Measurements from ENCODE around the gene S100A12. TPM values are rescaled to one million over a fixed set of nuclear protein-coding genes. Genes with fewer than 3 reads are reported as not detected.

Gene S100A12
- total RNA-seq, 1 experiment from 2014 or later: not detected

DNA sequence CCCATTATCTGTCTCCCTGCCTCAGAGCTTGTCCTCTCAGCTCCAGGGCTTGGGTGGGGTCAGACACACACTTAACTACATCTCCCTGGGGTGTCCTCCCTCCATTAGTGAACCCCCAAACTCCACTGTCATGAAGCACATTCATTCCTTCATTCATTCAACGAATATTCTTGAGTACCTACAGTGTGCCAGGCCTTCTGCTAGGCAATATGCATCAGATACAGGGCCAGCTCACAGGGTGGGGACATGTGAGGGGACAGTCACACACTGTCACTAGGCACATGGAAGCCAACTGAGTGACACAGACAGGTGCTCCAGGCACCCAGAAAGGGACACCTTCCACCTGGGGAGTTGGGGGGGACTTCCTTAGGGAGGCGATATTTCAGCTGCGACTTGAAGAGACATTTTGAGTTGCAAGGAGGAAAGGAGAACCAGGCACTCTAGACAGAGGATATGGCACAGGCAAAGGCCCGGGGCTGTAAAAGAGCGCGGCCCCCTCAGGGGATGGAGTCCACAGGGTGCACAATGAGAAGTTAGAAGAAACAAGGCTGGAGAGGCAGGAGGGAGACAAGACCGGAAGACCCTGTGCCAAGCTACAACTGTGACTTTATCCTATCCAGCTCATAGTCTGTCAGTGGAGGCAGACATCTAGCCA, 24.1 kb upstream of the S100A12 start:
- no peak for DNase-seq (ENCODE audit: low read depth)
- in situ Hi-C loops (cut with HindIII; ENCODE audit: low pct_unique_long_range_greater_than_20kb, low sequenced_read_pairs): no loop called here

DNA sequence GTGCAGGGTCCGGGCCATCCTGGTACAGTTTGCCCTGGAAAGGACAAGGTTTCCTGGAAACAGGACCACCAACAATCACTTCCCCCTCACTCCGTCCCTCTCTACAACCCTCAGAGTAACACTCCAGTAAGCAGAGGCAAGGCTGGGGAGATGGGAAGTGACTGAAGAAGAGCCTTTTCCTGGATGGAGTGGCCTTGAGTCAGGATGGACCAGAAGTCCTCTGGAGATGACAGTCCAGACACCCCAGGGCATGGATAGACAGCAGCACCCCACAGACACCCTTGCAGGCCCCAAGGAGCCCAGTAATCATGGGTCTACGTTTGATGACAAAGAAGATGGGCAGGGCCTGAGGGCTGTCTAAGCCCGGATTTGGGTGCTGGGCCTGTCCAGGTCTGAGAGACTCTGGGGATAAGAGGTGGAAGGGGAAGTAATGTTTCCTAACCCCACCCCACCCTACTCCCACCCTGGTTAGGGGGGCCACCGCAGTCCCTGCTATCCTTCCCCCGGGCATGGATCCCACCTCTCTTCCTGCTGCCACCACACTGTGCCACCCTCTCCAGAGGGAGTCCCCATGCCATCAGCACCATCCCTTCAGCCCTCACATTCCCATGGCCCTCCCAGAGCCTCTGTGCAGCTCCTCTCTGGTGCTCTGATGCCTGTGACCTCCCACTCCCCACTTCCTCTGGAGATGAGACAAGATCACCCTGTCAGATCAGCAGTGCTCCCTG, 22.7 kb upstream of the S100A12 start:
- no peak for DNase-seq (ENCODE audit: low read depth)
- in situ Hi-C loops (cut with HindIII; ENCODE audit: low pct_unique_long_range_greater_than_20kb, low sequenced_read_pairs): no loop called here

DNA sequence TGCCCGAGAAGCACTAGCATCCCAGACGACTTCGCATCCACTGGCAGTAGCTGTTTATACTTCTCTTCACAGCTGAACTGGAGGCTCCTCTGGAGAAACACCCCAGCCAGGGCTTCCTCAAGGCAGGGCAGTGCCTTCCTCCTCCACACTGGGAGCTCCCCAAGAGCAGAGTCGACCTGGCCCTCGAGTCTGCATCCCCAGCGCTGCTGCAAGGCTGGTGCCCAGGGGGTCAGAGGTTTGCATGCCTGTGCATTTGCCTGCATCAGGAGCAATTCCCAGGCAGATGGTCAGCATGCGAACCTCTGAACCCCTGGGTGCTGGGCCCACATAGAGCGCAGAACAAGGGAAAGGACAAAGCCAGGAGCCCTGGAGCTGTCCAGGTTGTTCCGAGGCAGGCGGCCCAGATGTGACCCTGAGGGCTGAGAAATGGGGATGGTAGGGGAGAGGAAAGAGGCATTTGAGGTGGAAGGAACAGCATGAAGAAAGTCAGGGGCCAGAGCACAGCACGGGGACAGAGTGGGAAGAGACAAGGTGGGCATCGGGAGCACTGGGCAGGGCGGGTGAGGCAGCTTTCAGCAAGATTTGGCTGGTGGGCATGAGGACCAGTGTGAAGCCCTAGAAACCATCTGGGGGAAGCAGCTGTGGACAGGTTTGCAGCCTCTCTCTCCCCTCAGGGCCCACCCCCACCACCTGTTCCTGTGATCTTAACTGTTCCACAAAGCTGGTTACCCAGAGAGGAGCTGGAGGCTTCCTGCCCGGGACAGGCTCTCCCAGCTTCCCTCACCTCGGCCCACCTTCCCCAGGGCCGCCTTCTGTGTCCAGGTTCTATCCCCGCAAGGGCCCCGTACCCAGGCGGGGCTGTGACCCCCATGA, 21.9 kb upstream of the S100A12 start:
- in situ Hi-C loops (cut with HindIII; ENCODE audit: low pct_unique_long_range_greater_than_20kb, low sequenced_read_pairs): no loop called here
- DNase-seq (ENCODE audit: low read depth): no peak

DNA sequence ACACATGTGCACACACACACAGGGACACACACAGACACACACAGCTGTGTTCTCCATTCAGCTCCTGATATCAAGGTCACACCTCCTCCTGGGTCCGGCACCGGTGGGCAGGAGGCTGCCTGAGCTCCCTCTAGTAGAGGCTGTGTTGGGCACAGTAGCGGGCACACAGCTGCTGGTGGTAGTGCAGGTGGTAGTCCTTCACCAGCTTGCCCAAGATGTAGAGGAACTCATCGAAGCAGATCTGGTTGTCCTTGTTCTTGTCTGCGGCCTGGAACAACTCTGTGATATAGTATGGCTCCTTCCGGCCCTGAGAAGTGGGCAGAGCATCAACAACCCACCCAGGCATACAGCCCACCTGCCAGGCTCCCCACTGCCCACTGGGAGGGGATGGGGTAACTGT, 21.0 kb upstream of the S100A12 start:
- in situ Hi-C loops (cut with HindIII; ENCODE audit: low pct_unique_long_range_greater_than_20kb, low sequenced_read_pairs): no loop called here
- no peak for DNase-seq (ENCODE audit: low read depth)

DNA sequence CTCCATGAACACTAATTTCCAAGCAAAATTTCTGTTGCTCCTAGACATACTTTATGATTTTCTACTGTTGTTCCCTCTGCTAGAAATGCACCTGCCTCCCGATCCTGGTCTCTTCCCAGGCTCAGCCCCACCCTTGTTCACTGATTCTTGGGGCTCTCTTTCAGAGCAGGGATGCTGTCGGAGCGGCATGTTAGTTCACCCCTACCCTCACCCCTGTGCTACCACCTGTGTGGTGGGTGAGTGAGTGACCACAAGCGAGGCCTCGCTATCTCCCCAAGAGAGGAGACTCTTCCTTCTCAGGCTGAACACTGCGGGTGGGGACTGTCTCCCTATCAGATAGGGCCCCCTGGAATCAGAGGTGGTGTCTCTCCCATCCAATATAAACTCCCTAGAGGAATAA, 20.4 kb upstream of the S100A12 start:
- in situ Hi-C loops (cut with HindIII; ENCODE audit: low pct_unique_long_range_greater_than_20kb, low sequenced_read_pairs): no loop called here
- DNase-seq (ENCODE audit: low read depth): no peak

DNA sequence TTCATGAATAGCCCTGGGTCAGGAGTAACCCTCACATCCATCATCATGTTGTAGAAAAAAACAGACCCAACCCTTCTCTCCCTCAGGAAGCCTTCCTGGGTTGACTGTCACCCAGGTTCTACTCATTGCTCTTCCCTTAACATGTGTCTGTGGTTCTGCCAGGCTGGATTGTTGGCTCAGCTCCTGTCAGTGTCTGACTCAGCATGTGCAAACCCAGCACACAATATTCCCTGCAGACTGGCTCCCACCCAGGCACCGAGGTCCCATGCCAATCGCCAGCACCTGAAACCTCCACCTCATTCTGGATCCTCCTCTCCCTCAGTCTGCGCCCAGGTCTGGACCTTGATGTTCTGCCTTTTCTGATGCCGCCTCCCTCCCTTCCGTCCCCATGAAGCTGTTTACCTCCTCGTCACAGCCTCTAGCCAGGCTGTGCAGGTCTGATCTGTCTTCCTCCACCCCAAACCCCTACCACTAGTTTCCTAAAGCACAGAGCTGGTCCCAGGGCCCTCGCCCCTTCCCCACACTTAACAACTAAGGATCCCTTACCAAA, 19.8 kb upstream of the S100A12 start:
- no peak for DNase-seq (ENCODE audit: low read depth)
- in situ Hi-C loops (cut with HindIII; ENCODE audit: low pct_unique_long_range_greater_than_20kb, low sequenced_read_pairs): no loop called here

DNA sequence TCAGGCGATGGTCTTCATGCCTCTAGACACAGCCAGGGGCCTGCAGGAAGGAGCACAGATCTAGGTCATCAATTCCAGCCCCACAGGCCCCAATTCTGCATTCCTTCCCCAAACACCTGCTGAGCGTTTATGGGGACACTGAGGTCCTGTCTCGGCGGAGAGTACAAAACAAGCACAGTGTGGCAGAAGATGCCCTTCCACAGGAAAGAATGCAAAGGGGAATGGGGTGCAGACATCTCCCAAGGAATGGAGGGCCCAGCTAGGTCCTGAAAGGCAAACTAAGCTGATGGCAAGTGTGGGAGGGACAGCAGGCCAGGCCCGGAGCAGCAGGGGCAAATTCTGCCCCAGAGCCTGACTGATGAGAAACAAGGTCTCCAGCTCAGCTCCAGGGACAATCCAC, 19.0 kb upstream of the S100A12 start:
- DNase-seq (ENCODE audit: low read depth): no peak
- in situ Hi-C loops (cut with HindIII; ENCODE audit: low pct_unique_long_range_greater_than_20kb, low sequenced_read_pairs): no loop called here

DNA sequence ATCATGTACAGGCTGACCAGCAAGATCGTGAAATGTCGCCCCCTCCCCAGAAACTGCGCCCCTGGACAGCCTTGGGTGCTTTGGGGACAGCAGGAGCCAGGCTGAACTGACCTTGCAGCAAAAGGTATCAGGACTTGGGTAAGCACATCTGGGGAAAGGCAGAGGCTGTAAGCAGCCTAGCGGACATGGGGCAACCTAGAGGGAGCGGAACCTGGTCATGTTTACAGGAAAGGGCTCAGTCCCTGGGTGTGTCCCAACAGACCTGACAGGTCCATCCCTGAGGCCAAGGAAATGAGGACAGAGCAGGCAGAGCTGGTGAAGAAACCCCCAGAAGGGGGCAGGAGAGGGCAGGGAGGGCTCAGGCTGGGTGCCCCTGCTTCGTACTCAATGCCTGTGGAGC, 18.5 kb upstream of the S100A12 start:
- DNase-seq (ENCODE audit: low read depth): no peak
- in situ Hi-C loops (cut with HindIII; ENCODE audit: low pct_unique_long_range_greater_than_20kb, low sequenced_read_pairs): no loop called here

DNA sequence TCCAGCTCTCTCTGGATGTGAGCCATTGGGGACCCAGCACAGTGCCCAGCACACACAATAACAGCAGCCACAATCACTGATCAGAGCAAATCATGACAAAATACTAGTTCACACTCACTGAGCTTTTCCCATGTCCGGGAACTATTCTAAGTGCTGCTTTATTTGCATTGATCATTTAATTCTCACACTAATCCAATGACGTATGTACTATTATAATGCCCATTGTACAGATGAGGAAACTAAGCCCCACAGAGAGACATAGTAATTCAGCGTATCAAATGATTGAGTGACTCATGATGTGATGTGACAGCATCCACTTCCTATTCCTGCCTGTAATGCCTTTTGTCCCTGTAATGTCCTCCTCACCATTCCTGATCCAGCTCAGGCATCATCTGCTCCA, 17.4 kb upstream of the S100A12 start:
- in situ Hi-C loops (cut with HindIII; ENCODE audit: low pct_unique_long_range_greater_than_20kb, low sequenced_read_pairs): no loop called here
- no peak for DNase-seq (ENCODE audit: low read depth)

DNA sequence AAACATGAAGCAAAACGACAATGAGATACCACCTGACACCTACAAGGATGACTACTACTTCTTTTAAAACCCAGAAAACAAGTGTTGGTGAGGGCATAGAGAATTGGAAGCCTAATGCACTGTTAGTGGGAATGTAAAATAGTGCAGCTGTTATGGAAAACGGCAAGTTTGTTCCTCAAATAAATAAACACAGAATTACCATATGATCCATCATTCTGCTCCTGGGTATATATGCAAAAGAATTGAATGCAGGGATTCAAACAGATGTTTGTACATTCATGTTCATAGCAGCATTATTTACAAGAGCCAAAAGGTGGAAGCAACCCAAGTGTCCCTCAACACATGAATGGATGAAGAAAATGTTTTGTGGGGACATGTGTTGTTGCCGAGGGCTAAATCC, 16.8 kb upstream of the S100A12 start:
- in situ Hi-C loops (cut with HindIII; ENCODE audit: low pct_unique_long_range_greater_than_20kb, low sequenced_read_pairs): no loop called here
- no peak for DNase-seq (ENCODE audit: low read depth)

DNA sequence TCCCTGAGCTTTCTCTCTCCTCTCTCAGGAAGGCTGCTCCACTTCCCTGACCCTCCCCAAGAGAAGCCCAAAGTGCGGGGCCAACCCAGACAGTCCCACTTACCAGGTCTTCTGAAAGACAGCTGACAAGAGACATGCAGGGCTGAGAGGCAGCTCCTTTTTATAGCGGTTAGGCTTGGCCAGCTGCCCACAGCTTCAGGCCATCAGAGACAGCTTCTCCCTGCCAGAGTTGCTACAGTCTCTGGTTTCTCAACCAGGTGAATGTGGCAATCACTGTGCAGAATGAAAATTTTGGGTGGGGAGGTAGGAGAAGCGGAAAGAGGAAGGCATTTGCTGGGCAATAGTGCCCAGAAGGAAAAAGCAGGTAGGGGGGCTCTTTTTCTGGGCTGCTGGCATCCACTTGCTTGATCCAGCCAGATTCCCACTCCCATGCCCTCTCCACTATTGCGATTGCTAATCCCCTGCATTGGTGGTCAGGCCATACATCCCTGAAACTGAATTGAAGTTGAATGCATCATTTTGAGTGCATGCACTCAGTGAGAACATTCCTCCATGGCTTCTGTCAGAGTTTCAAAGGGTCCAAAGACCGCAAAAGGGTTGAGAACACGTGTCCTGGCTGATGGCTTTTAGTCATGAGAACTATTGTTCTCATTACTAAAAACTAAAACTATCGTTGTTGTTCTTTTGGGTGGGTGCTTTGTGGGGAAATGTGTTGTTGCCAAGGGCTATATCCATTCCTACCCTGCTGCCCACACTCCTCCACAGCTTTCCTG, 15.7 kb upstream of the S100A12 start, which contains the start of gene S100A8:
S100A8 (minus strand) TSS at position 136 of the 773 bp plus-strand sequence. CDS start 538 bp downstream, outside the sequence.
- DNase-seq (ENCODE audit: low read depth): no peak
- in situ Hi-C loops (cut with HindIII; ENCODE audit: low pct_unique_long_range_greater_than_20kb, low sequenced_read_pairs): no loop called here

DNA sequence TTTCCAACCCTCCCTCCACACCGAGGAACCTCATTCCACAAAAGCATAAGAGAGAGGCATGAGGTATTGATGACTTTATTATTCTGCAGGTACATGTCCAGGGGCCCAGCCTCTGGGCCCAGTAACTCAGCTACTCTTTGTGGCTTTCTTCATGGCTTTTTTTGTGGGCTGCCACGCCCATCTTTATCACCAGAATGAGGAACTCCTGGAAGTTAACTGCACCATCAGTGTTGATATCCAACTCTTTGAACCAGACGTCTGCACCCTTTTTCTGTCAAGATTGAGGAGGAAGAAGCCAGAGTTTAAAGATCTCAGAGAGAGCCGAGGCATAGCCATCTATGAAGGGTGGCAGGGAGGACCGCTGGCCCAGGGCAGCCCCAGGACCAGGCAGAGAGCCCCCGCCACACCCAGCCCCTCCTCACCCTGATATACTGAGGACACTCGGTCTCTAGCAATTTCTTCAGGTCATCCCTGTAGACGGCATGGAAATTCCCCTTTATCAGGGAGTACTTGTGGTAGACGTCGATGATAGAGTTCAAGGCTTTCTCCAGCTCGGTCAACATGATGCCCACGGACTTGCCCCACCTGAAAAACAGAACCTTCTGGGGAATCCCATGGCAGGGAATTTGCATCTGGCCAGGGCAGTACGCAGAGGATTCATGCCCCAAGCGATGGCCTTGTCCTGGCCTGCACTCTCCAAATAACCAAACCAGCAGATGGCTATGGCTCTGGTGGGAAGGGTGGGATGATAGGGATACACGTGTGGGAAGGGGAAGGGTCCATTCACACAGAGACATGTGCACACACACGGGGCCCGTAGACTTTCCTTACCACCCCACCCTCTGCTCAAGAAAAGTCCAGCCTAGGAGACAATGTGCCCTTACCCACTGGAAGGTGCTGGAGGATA, 14.8 kb upstream of the S100A12 start:
- no peak for DNase-seq (ENCODE audit: low read depth)
- in situ Hi-C loops (cut with HindIII; ENCODE audit: low pct_unique_long_range_greater_than_20kb, low sequenced_read_pairs): no loop called here

DNA sequence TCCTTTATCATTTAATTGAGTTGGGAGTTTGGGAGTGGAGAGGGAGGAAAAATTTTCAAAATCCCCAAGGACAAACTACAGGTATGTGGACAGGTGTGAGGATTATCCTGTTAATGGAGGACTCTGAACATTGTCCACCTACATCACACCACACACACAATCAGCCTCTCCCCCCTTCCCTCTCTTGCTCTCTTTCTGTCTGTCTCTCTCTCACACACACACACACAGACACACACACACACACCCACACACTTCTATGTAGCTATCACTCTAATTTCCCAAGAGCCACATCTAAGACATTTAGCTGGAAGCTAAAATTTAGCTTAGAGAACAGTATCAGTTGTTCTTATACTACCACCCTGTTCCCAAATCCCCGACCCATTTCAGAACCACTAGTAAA, 14.0 kb upstream of the S100A12 start:
- in situ Hi-C loops (cut with HindIII; ENCODE audit: low pct_unique_long_range_greater_than_20kb, low sequenced_read_pairs): no loop called here
- DNase-seq (ENCODE audit: low read depth): no peak

DNA sequence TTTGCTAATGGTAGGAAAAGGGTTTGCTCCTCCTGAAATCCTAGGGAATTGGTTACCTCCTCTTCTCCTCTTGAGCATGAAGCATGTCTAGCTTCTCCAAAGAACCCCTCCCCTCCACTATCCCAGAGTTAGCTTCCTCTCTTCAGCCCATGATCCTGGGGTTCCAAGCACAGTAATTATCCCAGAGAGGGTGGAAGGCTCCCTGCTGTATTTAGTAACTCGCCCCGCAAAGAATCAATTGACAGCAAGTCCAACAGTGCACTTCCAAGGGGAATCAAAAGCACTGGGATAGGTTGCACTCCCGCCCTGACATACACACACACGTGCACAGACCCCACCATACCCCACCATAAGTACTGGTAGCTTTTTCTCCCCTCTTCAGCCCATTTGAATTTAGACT, 12.4 kb upstream of the S100A12 start:
- DNase-seq (ENCODE audit: low read depth): no peak
- in situ Hi-C loops (cut with HindIII; ENCODE audit: low pct_unique_long_range_greater_than_20kb, low sequenced_read_pairs): no loop called here

DNA sequence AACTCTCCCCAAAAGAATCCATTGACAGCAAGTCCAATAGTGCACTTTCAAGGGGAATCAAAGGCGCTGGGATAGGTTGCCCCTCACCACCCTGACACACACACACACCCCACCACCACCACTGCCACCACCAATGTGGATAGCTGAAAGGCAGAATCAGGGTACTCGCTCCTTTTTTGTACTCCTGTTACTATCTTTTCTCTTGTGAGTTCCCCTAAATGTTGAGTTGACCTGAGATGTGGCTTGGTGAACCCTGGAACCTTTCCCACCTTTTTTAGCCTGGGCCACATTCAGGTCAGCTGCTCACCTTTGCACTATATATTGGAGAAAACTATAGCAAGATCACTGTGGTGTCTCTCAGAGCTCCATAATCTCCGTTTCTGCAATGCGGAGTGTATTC, 11.6 kb upstream of the S100A12 start:
- in situ Hi-C loops (cut with HindIII; ENCODE audit: low pct_unique_long_range_greater_than_20kb, low sequenced_read_pairs): no loop called here
- no peak for DNase-seq (ENCODE audit: low read depth)

DNA sequence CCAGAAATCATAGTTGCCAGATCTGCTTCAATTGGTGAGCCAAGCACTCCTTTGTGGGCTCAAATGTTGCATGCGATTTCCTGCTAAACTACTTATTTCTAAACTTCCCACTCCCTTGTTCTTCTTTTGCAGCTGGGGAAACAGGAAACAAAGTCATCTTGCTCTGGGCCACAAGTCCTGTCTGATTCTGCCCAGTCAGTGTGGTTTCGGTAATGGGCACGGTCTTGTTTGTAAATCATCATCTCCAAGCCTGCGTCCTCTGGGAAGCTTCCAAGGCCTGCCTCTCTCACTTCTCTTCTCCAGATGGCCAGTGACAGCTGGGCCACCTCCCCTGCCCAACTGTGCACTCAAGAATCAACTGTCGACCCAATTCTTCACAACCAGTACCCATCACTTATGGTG, 11.1 kb upstream of the S100A12 start:
- DNase-seq (ENCODE audit: low read depth): no peak
- in situ Hi-C loops (cut with HindIII; ENCODE audit: low pct_unique_long_range_greater_than_20kb, low sequenced_read_pairs): no loop called here

DNA sequence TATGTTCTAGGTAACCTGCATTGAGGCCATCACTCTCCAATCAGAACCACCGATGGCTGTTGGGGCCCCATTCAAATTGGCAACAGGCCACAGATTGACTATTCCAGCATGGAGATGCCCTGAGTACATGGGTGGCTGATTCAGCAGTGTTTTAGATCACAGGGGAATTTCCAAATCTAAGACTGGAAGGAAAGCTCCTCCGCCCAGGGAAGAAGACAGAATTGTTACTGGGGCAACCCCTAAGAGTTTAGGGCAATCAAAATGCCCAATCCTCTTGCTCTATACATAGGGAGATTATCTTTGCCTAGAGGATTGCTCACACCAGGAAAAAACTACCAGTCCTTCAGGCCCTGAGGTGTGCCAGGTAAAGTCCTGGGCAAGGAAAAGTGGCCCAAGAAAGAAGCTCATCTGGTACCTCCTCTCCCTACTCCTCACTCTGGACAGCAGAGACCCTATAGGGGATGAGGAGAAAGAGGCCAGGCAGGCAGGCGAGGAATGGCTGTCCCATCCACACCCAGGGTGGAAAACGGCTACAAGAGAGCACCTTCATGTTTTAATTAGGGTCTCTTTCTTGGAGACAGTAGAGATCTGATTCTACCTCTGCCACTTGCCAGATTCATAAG, 9.6 kb upstream of the S100A12 start:
- in situ Hi-C loops (cut with HindIII; ENCODE audit: low pct_unique_long_range_greater_than_20kb, low sequenced_read_pairs): no loop called here
- DNase-seq (ENCODE audit: low read depth): no peak
